ENCODE measurements around the gene CYBC1.

DNA sequence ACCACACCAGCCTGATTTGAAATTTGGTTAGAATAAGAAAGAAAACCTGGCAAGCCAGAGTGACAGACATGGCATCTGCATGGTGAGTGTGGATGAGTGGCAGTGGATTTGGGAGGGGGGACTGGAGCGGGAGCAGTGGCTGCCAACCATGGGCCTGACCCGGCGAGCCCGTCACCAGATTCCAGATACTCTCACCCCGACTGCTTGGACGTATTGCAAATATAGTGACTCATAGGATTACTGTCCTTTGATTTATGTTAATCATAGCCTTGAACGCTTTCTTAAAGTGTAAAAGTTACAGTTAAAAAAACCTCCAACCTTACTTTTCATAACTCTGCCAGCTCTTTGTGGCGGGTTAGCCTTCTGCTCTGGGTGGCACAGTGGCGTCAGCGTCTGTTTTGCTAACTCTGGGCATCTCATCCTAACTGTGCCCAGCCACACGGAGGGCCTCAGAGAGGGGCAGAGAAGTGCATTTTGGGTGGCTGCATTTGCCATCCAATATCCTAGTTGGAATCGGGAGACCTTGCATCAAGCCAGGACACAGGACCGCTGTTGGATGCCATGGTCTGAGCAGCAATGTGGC lies 42.2 kb upstream of the CYBC1 start:
- TF ChIP-seq, protein P1, sequence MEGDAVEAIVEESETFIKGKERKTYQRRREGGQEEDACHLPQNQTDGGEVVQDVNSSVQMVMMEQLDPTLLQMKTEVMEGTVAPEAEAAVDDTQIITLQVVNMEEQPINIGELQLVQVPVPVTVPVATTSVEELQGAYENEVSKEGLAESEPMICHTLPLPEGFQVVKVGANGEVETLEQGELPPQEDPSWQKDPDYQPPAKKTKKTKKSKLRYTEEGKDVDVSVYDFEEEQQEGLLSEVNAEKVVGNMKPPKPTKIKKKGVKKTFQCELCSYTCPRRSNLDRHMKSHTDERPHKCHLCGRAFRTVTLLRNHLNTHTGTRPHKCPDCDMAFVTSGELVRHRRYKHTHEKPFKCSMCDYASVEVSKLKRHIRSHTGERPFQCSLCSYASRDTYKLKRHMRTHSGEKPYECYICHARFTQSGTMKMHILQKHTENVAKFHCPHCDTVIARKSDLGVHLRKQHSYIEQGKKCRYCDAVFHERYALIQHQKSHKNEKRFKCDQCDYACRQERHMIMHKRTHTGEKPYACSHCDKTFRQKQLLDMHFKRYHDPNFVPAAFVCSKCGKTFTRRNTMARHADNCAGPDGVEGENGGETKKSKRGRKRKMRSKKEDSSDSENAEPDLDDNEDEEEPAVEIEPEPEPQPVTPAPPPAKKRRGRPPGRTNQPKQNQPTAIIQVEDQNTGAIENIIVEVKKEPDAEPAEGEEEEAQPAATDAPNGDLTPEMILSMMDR (IDR thresholded peaks at IDR 0.05; ENCODE audit: borderline replicate concordance, extremely low read depth, low read length, poor library complexity, severe bottlenecking) = no peak
- TF ChIP-seq EZH2 (IDR thresholded peaks at IDR 0.05; ENCODE audit: borderline replicate concordance, low read depth, low read length, severe bottlenecking) = no peak
